ENCODE measurements around the gene RBBP8. TPM values are rescaled to one million over a fixed set of nuclear protein-coding genes. Genes with fewer than 3 reads are reported as not detected.

Gene RBBP8
- polyA plus RNA-seq, 3 donors, result 5.8 to 9.6 (median 7.8) TPM

- Histone ChIP-seq H3K79me2 (ENCODE audit: insufficient read depth, low read length) (no peaks in the 10 kb centered on the region), H3K27ac (ENCODE audit: low read depth in 1 of 2, low read length in 2 of 2) (no peak overlapping the region), H3K9me3 (replicated peaks in 1 of 2; ENCODE audit: control insufficient read depth in 1 of 2, insufficient read depth in 1 of 2, low read length in 2 of 2) (no peaks in the 10 kb centered on the region), H3K9ac (ENCODE audit: insufficient read depth, low read length, poor library complexity, severe bottlenecking) (no peak overlapping the region), H4K20me1 (ENCODE audit: insufficient read depth, low read length) (no peaks in the 10 kb centered on the region), H3K4me3 (replicated peaks in 1 of 3; ENCODE audit: low read depth in 2 of 3, low read length in 3 of 3) (no peak overlapping the region), H3K4me2 (replicated peaks; ENCODE audit: extremely low read depth, low read length, poor library complexity, severe bottlenecking) (no peak overlapping the region), H3K4me1 (ENCODE audit: control insufficient read depth in 1 of 2, insufficient read depth in 2 of 2, low read length in 2 of 2) (no peaks in the 10 kb centered on the region), H3K36me3 (replicated peaks in 1 of 2; ENCODE audit: control insufficient read depth in 1 of 2, insufficient read depth in 2 of 2, low read length in 2 of 2) (no peaks in the 10 kb centered on the region), H2AFZ (ENCODE audit: insufficient read depth, low read depth, low read length, poor library complexity, severe bottlenecking) (no peak overlapping the region), H3K27me3 (ENCODE audit: control insufficient read depth in 2 of 2, insufficient read depth in 2 of 2, low read length in 2 of 2) (no peaks in the 10 kb centered on the region)
- H3K4me3 Mint-ChIP-seq, result no peak overlapping the region
- H3K9me3 Mint-ChIP-seq, result peaks cover 0 to 3% (median 0%) of the 10 kb centered on the region in 7 donors
- no peaks in the 10 kb centered on the region for H3K36me3 Mint-ChIP-seq
- TF ChIP-seq, protein P1, sequence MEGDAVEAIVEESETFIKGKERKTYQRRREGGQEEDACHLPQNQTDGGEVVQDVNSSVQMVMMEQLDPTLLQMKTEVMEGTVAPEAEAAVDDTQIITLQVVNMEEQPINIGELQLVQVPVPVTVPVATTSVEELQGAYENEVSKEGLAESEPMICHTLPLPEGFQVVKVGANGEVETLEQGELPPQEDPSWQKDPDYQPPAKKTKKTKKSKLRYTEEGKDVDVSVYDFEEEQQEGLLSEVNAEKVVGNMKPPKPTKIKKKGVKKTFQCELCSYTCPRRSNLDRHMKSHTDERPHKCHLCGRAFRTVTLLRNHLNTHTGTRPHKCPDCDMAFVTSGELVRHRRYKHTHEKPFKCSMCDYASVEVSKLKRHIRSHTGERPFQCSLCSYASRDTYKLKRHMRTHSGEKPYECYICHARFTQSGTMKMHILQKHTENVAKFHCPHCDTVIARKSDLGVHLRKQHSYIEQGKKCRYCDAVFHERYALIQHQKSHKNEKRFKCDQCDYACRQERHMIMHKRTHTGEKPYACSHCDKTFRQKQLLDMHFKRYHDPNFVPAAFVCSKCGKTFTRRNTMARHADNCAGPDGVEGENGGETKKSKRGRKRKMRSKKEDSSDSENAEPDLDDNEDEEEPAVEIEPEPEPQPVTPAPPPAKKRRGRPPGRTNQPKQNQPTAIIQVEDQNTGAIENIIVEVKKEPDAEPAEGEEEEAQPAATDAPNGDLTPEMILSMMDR (IDR thresholded peaks at IDR 0.05), result no peak
- no peak overlapping the region for H3K27ac Mint-ChIP-seq
- H3K4me1 Mint-ChIP-seq, result no peaks in the 10 kb centered on the region
- intact Hi-C loops (cut with micrococcal nuclease), result no loop called here
- DNase-seq, result no peak
- no peaks in the 10 kb centered on the region for H3K27me3 Mint-ChIP-seq (ENCODE audit: low read depth in 3 of 3)
These were observed 17.8 kb upstream of the RBBP8 start for GRCh38 chr18:22915337-22915736.

DNA sequence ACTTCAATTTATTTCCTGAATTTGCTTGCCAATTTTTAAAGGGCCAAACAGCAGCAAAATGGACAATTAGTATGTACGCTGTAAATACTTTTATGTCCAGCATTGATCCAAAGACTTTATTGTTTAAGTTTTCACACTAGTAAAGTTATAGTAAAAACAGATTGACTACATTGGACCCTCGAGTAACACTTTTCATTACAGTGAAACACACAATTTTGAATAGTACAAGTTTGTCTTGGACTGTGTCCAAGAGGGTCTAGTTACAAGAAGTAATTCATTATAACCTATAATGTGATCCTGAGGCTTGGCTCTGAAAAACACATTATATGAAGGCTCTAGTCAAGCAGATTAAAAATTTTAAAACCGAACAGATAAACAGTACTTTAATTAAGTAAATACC is 11.4 kb upstream of the RBBP8 start:
- no peak overlapping the region for H3K4me3 ChIP-seq (replicated peaks in 1 of 3; ENCODE audit: low read depth in 2 of 3, low read length in 3 of 3)
- no CpG with 5 or more reads among the region's 3 CpGs for WGBS (ENCODE audit: insufficient coverage)
- no peak overlapping the region for H3K4me2 ChIP-seq (replicated peaks; ENCODE audit: extremely low read depth, low read length, poor library complexity, severe bottlenecking)
- no peak for DNase-seq
- TF ChIP-seq, protein P1 (IDR thresholded peaks at IDR 0.05), result no peak
- intact Hi-C loops (cut with micrococcal nuclease), result no loop called here
- H3K27me3 Mint-ChIP-seq (ENCODE audit: low read depth in 3 of 3), result no peaks in the 10 kb centered on the region
- no peaks in the 10 kb centered on the region for H3K27me3 ChIP-seq (ENCODE audit: control insufficient read depth in 2 of 2, insufficient read depth in 2 of 2, low read length in 2 of 2)
- no peaks in the 10 kb centered on the region for H3K79me2 ChIP-seq (ENCODE audit: insufficient read depth, low read length)
- no peak overlapping the region for H3K27ac Mint-ChIP-seq
- H3K4me1 Mint-ChIP-seq, result no peaks in the 10 kb centered on the region
- no peak overlapping the region for H2AFZ ChIP-seq (ENCODE audit: insufficient read depth, low read depth, low read length, poor library complexity, severe bottlenecking)
- no peaks in the 10 kb centered on the region for H3K9me3 Mint-ChIP-seq
- no peak overlapping the region for H3K9ac ChIP-seq (ENCODE audit: insufficient read depth, low read length, poor library complexity, severe bottlenecking)
- no peak overlapping the region for H3K27ac ChIP-seq (ENCODE audit: low read depth in 1 of 2, low read length in 2 of 2)
- no peaks in the 10 kb centered on the region for H3K9me3 ChIP-seq (replicated peaks in 1 of 2; ENCODE audit: control insufficient read depth in 1 of 2, insufficient read depth in 1 of 2, low read length in 2 of 2)
- H4K20me1 ChIP-seq (ENCODE audit: insufficient read depth, low read length), result no peaks in the 10 kb centered on the region
- H3K4me1 ChIP-seq (ENCODE audit: control insufficient read depth in 1 of 2, insufficient read depth in 2 of 2, low read length in 2 of 2), result no peaks in the 10 kb centered on the region
- no peaks in the 10 kb centered on the region for H3K36me3 ChIP-seq (replicated peaks in 1 of 2; ENCODE audit: control insufficient read depth in 1 of 2, insufficient read depth in 2 of 2, low read length in 2 of 2)
- no peaks in the 10 kb centered on the region for H3K36me3 Mint-ChIP-seq
- H3K4me3 Mint-ChIP-seq, result no peak overlapping the region
